Hepatocyte (in vitro differentiated cells): Measurements from ENCODE around the gene FOXG1. TPM values are rescaled to one million over a fixed set of nuclear protein-coding genes. Genes with fewer than 3 reads are reported as not detected.

Source experiments
- DNase-seq: peaks from one replicate; pipeline ENCODE4 v3.0.0-alpha.2; 2016; ENCODE audit warnings: low spot score
- H2AFZ ChIP-seq: fragments of 200-600 bp; sonication (generic); 2 replicates; pipeline ENCODE4 v1.6.0; 2016; ENCODE audit warnings: antibody characterized with exemption, mild to moderate bottlenecking
- H3K27ac ChIP-seq: fragments of 200-600 bp; sonication (generic); 2 replicates; pipeline ENCODE4 v1.5.1; 2016; ENCODE audit warnings: mild to moderate bottlenecking
- H3K27me3 ChIP-seq: fragments of 200-600 bp; sonication (generic); 2 replicates; pipeline ENCODE4 v1.6.1; 2016
- H3K36me3 ChIP-seq: fragments of 200-600 bp; sonication (generic); replicated peaks from 2 replicates; pipeline ENCODE4 v1.5.1; 2016; ENCODE audit warnings: low read depth; ENCODE audit not compliant: insufficient read depth
- H3K4me1 ChIP-seq: fragments of 200-600 bp; sonication (generic); 2 replicates; pipeline ENCODE4 v1.5.1; 2016; ENCODE audit warnings: mild to moderate bottlenecking, moderate library complexity; ENCODE audit not compliant: insufficient read depth
- H3K4me2 ChIP-seq: fragments of 200-600 bp; sonication (generic); 2 replicates; pipeline ENCODE4 v1.6.0; 2016
- H3K4me3 ChIP-seq: fragments of 200-600 bp; sonication (generic); 2 replicates; pipeline ENCODE4 v1.5.1; 2016; ENCODE audit warnings: mild to moderate bottlenecking
- H3K79me2 ChIP-seq: fragments of 200-600 bp; sonication (generic); 2 replicates; pipeline ENCODE4 v1.6.0; 2017; ENCODE audit warnings: mild to moderate bottlenecking
- H3K9me2 ChIP-seq: fragments of 200-600 bp; sonication (generic); replicated peaks from 2 replicates; pipeline ENCODE4 v1.6.0; 2017; ENCODE audit warnings: mild to moderate bottlenecking; ENCODE audit not compliant: insufficient read depth
- H3K9me3 ChIP-seq: fragments of 200-600 bp; sonication (generic); 2 replicates; pipeline ENCODE4 v1.5.1; 2016; ENCODE audit warnings: low read depth, mild to moderate bottlenecking
- H4K20me1 ChIP-seq: fragments of 200-600 bp; sonication (generic); 2 replicates; pipeline ENCODE4 v1.6.0; 2016; ENCODE audit warnings: mild to moderate bottlenecking; ENCODE audit not compliant: insufficient read depth, poor library complexity, severe bottlenecking
- CTCF ChIP-seq: fragments of 200-600 bp; sonication (generic); IDR thresholded peaks from 2 replicates; pipeline ENCODE4 v1.5.1; 2016; ENCODE audit warnings: antibody characterized with exemption, mild to moderate bottlenecking; ENCODE audit not compliant: poor library complexity
- EZH2 ChIP-seq: fragments of 200-600 bp; sonication (generic); IDR thresholded peaks from 2 replicates; pipeline ENCODE4 v1.6.1; 2016; ENCODE audit warnings: antibody characterized with exemption, mild to moderate bottlenecking, borderline replicate concordance
- EZH2phosphoT487 ChIP-seq: fragments of 200-600 bp; sonication (generic); IDR thresholded peaks from one replicate; pipeline ENCODE4 v1.6.1; 2018; ENCODE audit warnings: antibody characterized with exemption, mild to moderate bottlenecking, low read depth, moderate library complexity; ENCODE audit not compliant: unreplicated experiment, severe bottlenecking
- WGBS: methylation state at CpG from one replicate; pipeline ENCODE4 v1.1.6; 2016; ENCODE audit warnings: low lambda C conversion rate; ENCODE audit errors: missing lambda C conversion rate; 5-methylcytosine and 5-hydroxymethylcytosine counted together
- polyA plus RNA-seq: library from polyadenylated mRNA; unstranded; fragments of >200 nt; fragmentation: Nextera tagmentation; extraction: Ambion mirVana; gene quantifications from 2 replicates; pipeline ENCODE4 v1.2.1, GENCODE V29; 2016
- total RNA-seq: library from RNA; depleted of rRNA; stranded (reverse); fragments of >200 nt; gene quantifications from 2 replicates; pipeline ENCODE4 v1.2.3, GENCODE V29; 2014

The FOXG1 gene
- total and polyA plus RNA-seq, 2 experiments from 2014 or later = not detected

- Histone ChIP-seq H3K4me3 (no peak overlapping the region), H3K27me3 (peaks cover 91% of the 10 kb centered on the region), H2AFZ (no peak overlapping the region), H3K79me2 (no peaks in the 10 kb centered on the region), H3K27ac (no peak overlapping the region), H3K36me3 (no peaks in the 10 kb centered on the region), H3K9me3 (no peaks in the 10 kb centered on the region), H3K4me2 (no peak overlapping the region), H3K4me1 (peaks cover 25% of the 10 kb centered on the region), H4K20me1 (no peaks in the 10 kb centered on the region), H3K9me2 (no peaks in the 10 kb centered on the region)
- TF ChIP-seq EZH2phosphoT487 (no peak), EZH2 (peak; percentile 62), CTCF (no peak)
- 16% methylated on average over 4 of the region's 4 CpGs for WGBS
- DNase-seq = no peak
Measured at GRCh38 chr14:28763751-28764256, 2.8 kb upstream of the FOXG1 start.

- no peaks in the 10 kb centered on the region for H3K9me2 ChIP-seq
- H4K20me1 ChIP-seq = no peaks in the 10 kb centered on the region
- H3K4me3 ChIP-seq = no peak overlapping the region
- no peak for TF ChIP-seq CTCF
- peak; percentile 19 for TF ChIP-seq EZH2phosphoT487
- H3K27me3 ChIP-seq = peaks cover 91% of the 10 kb centered on the region
- 8% methylated on average over 14 of the region's 16 CpGs for whole genome bisulfite sequencing
- peaks cover 19% of the 10 kb centered on the region for H3K4me1 ChIP-seq
- DNase-seq = no peak
- H3K79me2 ChIP-seq = no peaks in the 10 kb centered on the region
- no peaks in the 10 kb centered on the region for H3K9me3 ChIP-seq
- H2AFZ ChIP-seq = no peak overlapping the region
- H3K36me3 ChIP-seq = no peaks in the 10 kb centered on the region
- H3K27ac ChIP-seq = no peak overlapping the region
- H3K4me2 ChIP-seq = no peak overlapping the region
Measured at GRCh38 chr14:28764257-28765160, 2.1 kb upstream of the FOXG1 start.

GRCh38 chr14:28765169-28765830 is 1.3 kb upstream of the FOXG1 start:
- Histone ChIP-seq H3K79me2 (no peaks in the 10 kb centered on the region), H3K9me2 (no peaks in the 10 kb centered on the region), H3K9me3 (no peaks in the 10 kb centered on the region), H3K27me3 (peaks cover 91% of the 10 kb centered on the region), H3K4me3 (peak overlapping the region; percentile 1), H3K4me1 (peaks cover 12% of the 10 kb centered on the region), H4K20me1 (no peaks in the 10 kb centered on the region), H3K36me3 (no peaks in the 10 kb centered on the region), H3K4me2 (peak overlapping the region; percentile 93), H2AFZ (peak overlapping the region; percentile 63), H3K27ac (no peak overlapping the region)
- TF ChIP-seq EZH2 (no peak), EZH2phosphoT487 (no peak)
- DNase-seq = no peak
- 3% methylated on average over 27 of the region's 27 CpGs for WGBS
